PC-3 (cell line): Measurements from ENCODE around the gene CROCC. TPM values are rescaled to one million over a fixed set of nuclear protein-coding genes. Genes with fewer than 3 reads are reported as not detected.
"Not testable (repeated sequence)": the region's sequence is repeated elsewhere in the genome, so short reads cannot be mapped to it uniquely, and the experiment has no call there.

Source experiments
- ATAC-seq: fragments of 200-7000 bp; cut with Tn5 transposase; 2 replicates; pipeline ENCODE4 v1.9.1; 2020; ENCODE audit warnings: mild to moderate bottlenecking, moderate library complexity
- BruUV-seq: library from RNA; stranded (reverse); fragments of 400-500 nt; replicated peaks from 2 replicates; lab custom pipeline; 2021; lab: Mats Ljungman, UMichigan
- CTCF ChIA-PET: fragments of 300-600 bp; sonication (Branson Sonifier 250); formaldehyde crosslinking; loops from one replicate; lab custom pipeline; 2022; ENCODE audit warnings: antibody characterized with exemption; lab: Charles Lee
- POLR2A ChIA-PET: fragments of 300-600 bp; sonication (Branson Sonifier 250); formaldehyde crosslinking; loops from one replicate; lab custom pipeline; 2022; ENCODE audit warnings: antibody characterized with exemption; ENCODE audit not compliant: unreplicated experiment; lab: Charles Lee
- DNase-seq: peaks from one replicate; pipeline ENCODE4 v3.0.0-alpha.2; 2015
- H2AFZ ChIP-seq: fragments of 300-600 bp; sonication (generic); 2 replicates; pipeline ENCODE4 v1.6.0; 2016; ENCODE audit warnings: antibody characterized with exemption, low read length
- H3F3A ChIP-seq: fragments of 300-600 bp; sonication (generic); one replicate; pipeline ENCODE4 v1.6.0; 2017; ENCODE audit warnings: antibody characterized with exemption, low read length, control low read depth, mild to moderate bottlenecking; ENCODE audit not compliant: unreplicated experiment
- H3K27ac ChIP-seq: fragments of 300-600 bp; sonication (generic); 2 replicates; pipeline ENCODE4 v1.5.1; 2016; ENCODE audit warnings: mild to moderate bottlenecking, low read length
- H3K27me3 ChIP-seq: fragments of 300-600 bp; sonication (generic); 2 replicates; pipeline ENCODE4 v1.6.1; 2016; ENCODE audit warnings: low read length, mixed read lengths
- H3K36me3 ChIP-seq: fragments of 300-600 bp; sonication (generic); 2 replicates; pipeline ENCODE4 v1.6.1; 2016; ENCODE audit warnings: low read depth, mixed run types, low read length, mixed read lengths
- H3K4me1 ChIP-seq: fragments of 300-600 bp; sonication (generic); 2 replicates; pipeline ENCODE4 v1.5.1; 2016; ENCODE audit warnings: low read length; ENCODE audit not compliant: insufficient read depth
- H3K4me2 ChIP-seq: fragments of 300-600 bp; sonication (generic); 2 replicates; pipeline ENCODE4 v1.6.0; 2016; ENCODE audit warnings: low read length
- H3K4me3 ChIP-seq: fragments of 300-600 bp; sonication (generic); 2 replicates; pipeline ENCODE4 v1.5.1; 2016; ENCODE audit warnings: mild to moderate bottlenecking, low read length, mixed read lengths
- H3K79me2 ChIP-seq: fragments of 300-600 bp; sonication (generic); 2 replicates; pipeline ENCODE4 v1.6.1; 2017; ENCODE audit warnings: low read length, mixed read lengths
- H3K9ac ChIP-seq: fragments of 300-600 bp; sonication (generic); 2 replicates; pipeline ENCODE4 v1.6.0; 2016; ENCODE audit warnings: mild to moderate bottlenecking, low read length
- H3K9me2 ChIP-seq: fragments of 300-600 bp; sonication (generic); replicated peaks from 2 replicates; pipeline ENCODE4 v1.6.1; 2016; ENCODE audit warnings: mixed run types, low read length, mixed read lengths
- H3K9me3 ChIP-seq: fragments of 300-600 bp; sonication (generic); 2 replicates; pipeline ENCODE4 v1.6.1; 2016; ENCODE audit warnings: low read length, mixed read lengths
- H4K20me1 ChIP-seq: fragments of 300-600 bp; sonication (generic); 2 replicates; pipeline ENCODE4 v1.6.1; 2016; ENCODE audit warnings: low read length, mixed read lengths
- CTCF ChIP-seq: fragments of 300-600 bp; sonication (generic); conservative IDR thresholded peaks from 2 replicates; pipeline ENCODE4 v1.5.1; 2017; ENCODE audit warnings: antibody characterized with exemption, low read depth, mild to moderate bottlenecking, low read length
- EZH2 ChIP-seq: fragments of 300-600 bp; sonication (generic); IDR thresholded peaks from one replicate; pipeline ENCODE4 v1.6.1; 2017; ENCODE audit warnings: antibody characterized with exemption, mild to moderate bottlenecking, low read length; ENCODE audit not compliant: unreplicated experiment
- EZH2phosphoT487 ChIP-seq: fragments of 300-600 bp; sonication (generic); IDR thresholded peaks from 2 replicates; pipeline ENCODE4 v1.6.1; 2018; ENCODE audit warnings: mild to moderate bottlenecking, antibody characterized with exemption, low read length, borderline replicate concordance
- intact Hi-C: fragments of 100-400 bp; cut with micrococcal nuclease; formaldehyde crosslinking; loops from 2 replicates; pipeline ENCODE4 v1.9.0; 2023
- total RNA-seq: library from RNA; depleted of rRNA; stranded (reverse); fragments of >200 nt; gene quantifications from 2 replicates; pipeline ENCODE4 v1.2.3, GENCODE V29; 2014

CROCC gene
- total RNA-seq, 1 experiment from 2014 or later: 24.6 TPM

- BruUV-seq: no TSS peak
- H3K79me2 ChIP-seq: no peaks in the 10 kb centered on the region
- POLR2A ChIA-PET: no interaction called here
- no peak overlapping the region for H2AFZ ChIP-seq
- H3F3A ChIP-seq: no peaks in the 10 kb centered on the region
- peaks cover 4% of the 10 kb centered on the region; the same call in 1 of the 2 replicates for H3K4me1 ChIP-seq
- no peak overlapping the region for H3K9ac ChIP-seq
- ATAC-seq (no peak), DNase-seq (no peak)
- H3K36me3 ChIP-seq: no peaks in the 10 kb centered on the region
- no peaks in the 10 kb centered on the region for H3K27me3 ChIP-seq
- no peaks in the 10 kb centered on the region for H4K20me1 ChIP-seq
- intact Hi-C loops: no loop called here
- H3K4me3 ChIP-seq: no peak overlapping the region
- no peaks in the 10 kb centered on the region for H3K9me3 ChIP-seq
- no peak for TF ChIP-seq EZH2
- TF ChIP-seq EZH2phosphoT487: no peak
- 0 out of 2 replicates have a peak, but pooled peaks have one; percentile 21 for TF ChIP-seq CTCF
- no peak overlapping the region for H3K27ac ChIP-seq
- CTCF ChIA-PET: no interaction called here
- H3K9me2 ChIP-seq: no peaks in the 10 kb centered on the region
- no peak overlapping the region for H3K4me2 ChIP-seq
These were observed 6.1 kb upstream of the CROCC start for GRCh38 chr1:16915627-16915973.

- H3K4me2 ChIP-seq, H4K20me1 ChIP-seq, H3K9me2 ChIP-seq, H3K4me1 ChIP-seq, H3K9me3 ChIP-seq, H3K79me2 ChIP-seq, H3F3A ChIP-seq, H3K9ac ChIP-seq, intact Hi-C loops, BruUV-seq, CTCF ChIA-PET, DNase-seq, ATAC-seq, H3K27me3 ChIP-seq, POLR2A ChIA-PET, H3K27ac ChIP-seq, H2AFZ ChIP-seq, H3K36me3 ChIP-seq, H3K4me3 ChIP-seq: not testable (repeated sequence)
These were observed 5.5 kb upstream of the CROCC start for GRCh38 chr1:16916036-16916880.

GRCh38 chr1:16918371-16918770 is 3.4 kb upstream of the CROCC start:
- Histone ChIP-seq H3K27me3 (no peaks in the 10 kb centered on the region), H3K9ac (no peak overlapping the region), H3K27ac (no peak overlapping the region), H2AFZ (no peak overlapping the region), H3F3A (no peaks in the 10 kb centered on the region), H3K36me3 (no peaks in the 10 kb centered on the region), H4K20me1 (no peaks in the 10 kb centered on the region), H3K79me2 (no peaks in the 10 kb centered on the region), H3K9me2 (no peaks in the 10 kb centered on the region), H3K9me3 (no peaks in the 10 kb centered on the region), H3K4me3 (no peak overlapping the region), H3K4me2 (no peak overlapping the region), H3K4me1 (peaks cover 3% of the 10 kb centered on the region; the same call in 1 of the 2 replicates)
- intact Hi-C loops: no loop called here
- DNase-seq (no peak), ATAC-seq (no peak)
- TF ChIP-seq EZH2 (no peak), CTCF (no peak), EZH2phosphoT487 (no peak)
- ChIA-PET POLR2A (no interaction called here), CTCF (no interaction called here)
- no TSS peak for BruUV-seq

GRCh38 chr1:16918936-16919665 is 2.6 kb upstream of the CROCC start:
- H2AFZ ChIP-seq, H3K36me3 ChIP-seq, CTCF ChIA-PET, H3K4me2 ChIP-seq, DNase-seq, H3F3A ChIP-seq, intact Hi-C loops, H3K27me3 ChIP-seq, BruUV-seq, H3K9me2 ChIP-seq, H3K9ac ChIP-seq, H3K79me2 ChIP-seq, H3K4me1 ChIP-seq, H3K27ac ChIP-seq, H3K4me3 ChIP-seq, ATAC-seq, POLR2A ChIA-PET, H4K20me1 ChIP-seq, H3K9me3 ChIP-seq: not testable (repeated sequence)
